SK-N-SH (cell line): ENCODE data around the gene CISH.

Experiments used
- CHD2 ChIP-seq: fragments of 150-350 bp; IDR thresholded peaks from 2 replicates; pipeline ENCODE4 v1.6.1; 2018; ENCODE audit warnings: low read length; ENCODE audit not compliant: partially characterized antibody
- CTCF ChIP-seq: fragments of 200-600 bp; sonication (generic); IDR thresholded peaks from 2 replicates; pipeline ENCODE4 v1.6.1; 2017; ENCODE audit warnings: antibody characterized with exemption, mild to moderate bottlenecking, moderate library complexity
- ELF1 ChIP-seq: IDR thresholded peaks from 2 replicates; pipeline ENCODE4 v1.4.0; 2012
- FOXM1 ChIP-seq: IDR thresholded peaks from 2 replicates; pipeline ENCODE4 v1.4.0; 2012; ENCODE audit warnings: low read depth, mild to moderate bottlenecking
- MXI1 ChIP-seq: IDR thresholded peaks from 2 replicates; pipeline ENCODE4 v1.6.1; 2012; ENCODE audit warnings: mild to moderate bottlenecking, low read depth, low read length, improper control_type of control experiment
- POLR2AphosphoS5 ChIP-seq: IDR thresholded peaks from 2 replicates; pipeline ENCODE4 v1.6.1; 2012; ENCODE audit warnings: low read depth, low read length
- RCOR1 ChIP-seq: fragments of 150-350 bp; IDR thresholded peaks from 2 replicates; pipeline ENCODE4 v1.6.1; 2017; ENCODE audit warnings: antibody characterized with exemption, low read length
- USF2 ChIP-seq: fragments of 150-350 bp; IDR thresholded peaks from 2 replicates; pipeline ENCODE4 v1.6.1; 2017; ENCODE audit warnings: antibody characterized with exemption, low read length, low read depth, borderline replicate concordance
- YY1 ChIP-seq: IDR thresholded peaks from 2 replicates; pipeline ENCODE4 v1.4.0; 2012; ENCODE audit warnings: low read depth, mild to moderate bottlenecking

GRCh38 chr3:50615190-50615589 lies 3.6 kb upstream of the CISH start:
- no peak for TF ChIP-seq CTCF
- no peak for TF ChIP-seq POLR2AphosphoS5
- TF ChIP-seq CHD2: no peak
- TF ChIP-seq ELF1: no peak
- no peak for TF ChIP-seq RCOR1
- no peak for TF ChIP-seq FOXM1
- TF ChIP-seq USF2: no peak
- no peak for TF ChIP-seq MXI1
- TF ChIP-seq YY1: no peak
